Neural progenitor cell (in vitro differentiated cells): ENCODE measurements around the gene CBL.

ENCODE experiments used
- EZH2phosphoT487 ChIP-seq: fragments of 200-600 bp; sonication (generic); IDR thresholded peaks from 2 replicates; pipeline ENCODE4 v1.6.1; 2017; ENCODE audit warnings: antibody characterized with exemption
- TF ChIP-seq, protein P1 (sequence below): fragments of 200-600 bp; sonication (generic); IDR thresholded peaks from 2 replicates; pipeline ENCODE4 v1.5.1; 2017; ENCODE audit warnings: antibody characterized with exemption, mild to moderate bottlenecking

DNA sequence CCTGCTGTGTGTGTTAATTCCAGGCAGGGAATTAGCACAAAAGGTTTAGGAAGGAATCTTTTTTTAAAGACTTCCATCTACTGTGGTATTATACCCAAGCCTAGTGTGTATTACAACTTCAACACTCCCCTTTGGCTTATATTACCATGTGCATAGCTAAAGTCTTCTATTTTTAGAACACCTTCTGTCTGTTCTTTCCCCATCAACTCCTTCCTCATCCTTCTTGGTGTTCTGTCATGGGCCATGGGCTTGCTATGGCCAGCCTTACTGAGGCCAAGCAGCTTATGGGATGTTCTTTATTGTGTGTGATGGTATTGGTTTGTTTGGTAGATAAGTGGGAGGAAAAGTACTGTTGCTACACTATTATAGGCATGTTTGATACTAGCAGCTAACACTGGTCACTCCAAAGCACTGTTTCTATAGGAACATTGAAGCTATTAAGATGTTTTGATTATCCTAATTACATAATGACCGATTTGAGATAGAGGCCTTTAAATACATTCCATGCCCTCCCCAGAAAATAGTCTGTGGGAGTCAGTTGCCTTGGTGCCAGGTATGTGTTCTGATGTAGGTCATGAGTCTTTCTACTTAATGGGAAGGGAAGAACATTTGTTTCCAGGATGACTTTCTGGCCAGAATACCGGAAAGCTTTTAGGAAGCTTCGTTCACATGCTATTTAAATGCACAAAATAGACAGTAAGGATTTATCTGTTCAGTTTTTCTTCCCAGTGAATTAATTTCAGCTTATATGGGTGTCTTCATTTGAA is 94.2 kb downstream of the CBL start:
- TF ChIP-seq, protein P1, sequence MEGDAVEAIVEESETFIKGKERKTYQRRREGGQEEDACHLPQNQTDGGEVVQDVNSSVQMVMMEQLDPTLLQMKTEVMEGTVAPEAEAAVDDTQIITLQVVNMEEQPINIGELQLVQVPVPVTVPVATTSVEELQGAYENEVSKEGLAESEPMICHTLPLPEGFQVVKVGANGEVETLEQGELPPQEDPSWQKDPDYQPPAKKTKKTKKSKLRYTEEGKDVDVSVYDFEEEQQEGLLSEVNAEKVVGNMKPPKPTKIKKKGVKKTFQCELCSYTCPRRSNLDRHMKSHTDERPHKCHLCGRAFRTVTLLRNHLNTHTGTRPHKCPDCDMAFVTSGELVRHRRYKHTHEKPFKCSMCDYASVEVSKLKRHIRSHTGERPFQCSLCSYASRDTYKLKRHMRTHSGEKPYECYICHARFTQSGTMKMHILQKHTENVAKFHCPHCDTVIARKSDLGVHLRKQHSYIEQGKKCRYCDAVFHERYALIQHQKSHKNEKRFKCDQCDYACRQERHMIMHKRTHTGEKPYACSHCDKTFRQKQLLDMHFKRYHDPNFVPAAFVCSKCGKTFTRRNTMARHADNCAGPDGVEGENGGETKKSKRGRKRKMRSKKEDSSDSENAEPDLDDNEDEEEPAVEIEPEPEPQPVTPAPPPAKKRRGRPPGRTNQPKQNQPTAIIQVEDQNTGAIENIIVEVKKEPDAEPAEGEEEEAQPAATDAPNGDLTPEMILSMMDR: no peak
- TF ChIP-seq EZH2phosphoT487: no peak
